ENCODE results near the gene RERG. TPM values are rescaled to one million over a fixed set of nuclear protein-coding genes. Genes with fewer than 3 reads are reported as not detected.

RERG gene
- total RNA-seq, 2 donors from 2014 or later: 0.42 to 1.4 TPM

- Mint-ChIP-seq H3K27ac (no peak overlapping the region), H3K4me1 (peaks cover 11% of the 10 kb centered on the region), H3K4me3 (no peak overlapping the region), H3K9me3 (no peaks in the 10 kb centered on the region), H3K27me3 (ENCODE audit: insufficient read depth) (no peaks in the 10 kb centered on the region), H3K36me3 (ENCODE audit: low read depth) (no peaks in the 10 kb centered on the region)
- Histone ChIP-seq H3K27me3 (ENCODE audit: control insufficient read depth, insufficient read depth, low read length, poor library complexity, severe bottlenecking) (no peaks in the 10 kb centered on the region), H3K9me3 (ENCODE audit: control insufficient read depth, low read length) (no peaks in the 10 kb centered on the region), H3K9ac (ENCODE audit: extremely low read depth, low read length, poor library complexity, severe bottlenecking) (no peak overlapping the region), H3K4me3 (ENCODE audit: low read length) (no peak overlapping the region), H3K4me1 (ENCODE audit: control insufficient read depth, insufficient read depth, low read length) (no peaks in the 10 kb centered on the region), H3K27ac (ENCODE audit: low read depth, low read length) (no peak overlapping the region), H3K36me3 (ENCODE audit: control insufficient read depth, insufficient read depth, low read length) (no peaks in the 10 kb centered on the region)
- no peak for DNase-seq
- TF ChIP-seq, protein P1, sequence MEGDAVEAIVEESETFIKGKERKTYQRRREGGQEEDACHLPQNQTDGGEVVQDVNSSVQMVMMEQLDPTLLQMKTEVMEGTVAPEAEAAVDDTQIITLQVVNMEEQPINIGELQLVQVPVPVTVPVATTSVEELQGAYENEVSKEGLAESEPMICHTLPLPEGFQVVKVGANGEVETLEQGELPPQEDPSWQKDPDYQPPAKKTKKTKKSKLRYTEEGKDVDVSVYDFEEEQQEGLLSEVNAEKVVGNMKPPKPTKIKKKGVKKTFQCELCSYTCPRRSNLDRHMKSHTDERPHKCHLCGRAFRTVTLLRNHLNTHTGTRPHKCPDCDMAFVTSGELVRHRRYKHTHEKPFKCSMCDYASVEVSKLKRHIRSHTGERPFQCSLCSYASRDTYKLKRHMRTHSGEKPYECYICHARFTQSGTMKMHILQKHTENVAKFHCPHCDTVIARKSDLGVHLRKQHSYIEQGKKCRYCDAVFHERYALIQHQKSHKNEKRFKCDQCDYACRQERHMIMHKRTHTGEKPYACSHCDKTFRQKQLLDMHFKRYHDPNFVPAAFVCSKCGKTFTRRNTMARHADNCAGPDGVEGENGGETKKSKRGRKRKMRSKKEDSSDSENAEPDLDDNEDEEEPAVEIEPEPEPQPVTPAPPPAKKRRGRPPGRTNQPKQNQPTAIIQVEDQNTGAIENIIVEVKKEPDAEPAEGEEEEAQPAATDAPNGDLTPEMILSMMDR (conservative IDR thresholded peaks at IDR 0.05): no peak
- WGBS, 2 experiments (ENCODE audit: insufficient coverage in 1 of 2, insufficient read length in 1 of 2): 82 to 87% methylated on average over 4 to 5 of the region's 6 CpGs
Observed at GRCh38 chr12:15194456-15195368, 26.5 kb downstream of the RERG start.

GRCh38 chr12:15193946-15194345, 27.3 kb downstream of the RERG start:
- no peak for DNase-seq
- H3K9ac ChIP-seq (ENCODE audit: extremely low read depth, low read length, poor library complexity, severe bottlenecking): no peak overlapping the region
- no peaks in the 10 kb centered on the region for H3K27me3 ChIP-seq (ENCODE audit: control insufficient read depth, insufficient read depth, low read length, poor library complexity, severe bottlenecking)
- Mint-ChIP-seq H3K9me3 (no peaks in the 10 kb centered on the region), H3K36me3 (ENCODE audit: low read depth) (no peaks in the 10 kb centered on the region), H3K4me1 (peaks cover 11% of the 10 kb centered on the region), H3K27ac (no peak overlapping the region), H3K27me3 (ENCODE audit: insufficient read depth) (no peaks in the 10 kb centered on the region), H3K4me3 (no peak overlapping the region)
- H3K27ac ChIP-seq (ENCODE audit: low read depth, low read length): no peak overlapping the region
- TF ChIP-seq, protein P1 (conservative IDR thresholded peaks at IDR 0.05): no peak
- H3K4me1 ChIP-seq (ENCODE audit: control insufficient read depth, insufficient read depth, low read length): no peaks in the 10 kb centered on the region
- no peaks in the 10 kb centered on the region for H3K9me3 ChIP-seq (ENCODE audit: control insufficient read depth, low read length)
- WGBS, 2 experiments (ENCODE audit: insufficient coverage in 1 of 2, insufficient read length in 1 of 2): 94 to 100% methylated on average over 2 to 3 of the region's 3 CpGs
- H3K4me3 ChIP-seq (ENCODE audit: low read length): no peak overlapping the region
- no peaks in the 10 kb centered on the region for H3K36me3 ChIP-seq (ENCODE audit: control insufficient read depth, insufficient read depth, low read length)

DNA sequence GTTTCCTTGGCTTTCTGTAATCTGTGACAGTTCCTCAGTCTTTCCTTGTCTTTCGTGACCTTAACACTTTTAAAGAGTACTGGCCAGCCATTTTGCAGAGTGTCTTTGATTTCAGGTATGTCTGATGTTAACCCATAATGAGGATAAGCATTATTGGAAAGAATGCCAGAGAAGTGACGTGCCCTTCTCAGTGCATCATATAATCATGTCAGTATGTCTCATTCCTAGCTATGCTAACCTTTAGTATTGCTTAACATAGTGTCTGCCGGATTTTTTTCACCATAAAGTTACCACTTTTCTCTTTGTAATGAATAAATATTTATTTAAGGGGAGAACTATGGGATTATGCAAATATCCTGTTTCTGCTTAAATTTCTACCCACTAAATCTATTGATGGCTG, 28.5 kb downstream of the RERG start:
- WGBS, 2 experiments (ENCODE audit: insufficient coverage in 1 of 2, insufficient read length in 1 of 2): 96% methylated on average over 2 of the region's 3 CpGs; no CpG with 5 or more reads in 1 of the 2 experiments
- no peaks in the 10 kb centered on the region for H3K4me1 ChIP-seq (ENCODE audit: control insufficient read depth, insufficient read depth, low read length)

More for the DNA sequence above, 28.5 kb downstream of the RERG start:
- Histone ChIP-seq H3K4me3 (ENCODE audit: low read length) (no peak overlapping the region), H3K36me3 (ENCODE audit: control insufficient read depth, insufficient read depth, low read length) (no peaks in the 10 kb centered on the region), H3K9ac (ENCODE audit: extremely low read depth, low read length, poor library complexity, severe bottlenecking) (no peak overlapping the region), H3K27me3 (ENCODE audit: control insufficient read depth, insufficient read depth, low read length, poor library complexity, severe bottlenecking) (no peaks in the 10 kb centered on the region), H3K9me3 (ENCODE audit: control insufficient read depth, low read length) (no peaks in the 10 kb centered on the region), H3K27ac (ENCODE audit: low read depth, low read length) (no peak overlapping the region)
- Mint-ChIP-seq H3K9me3 (no peaks in the 10 kb centered on the region), H3K36me3 (ENCODE audit: low read depth) (no peaks in the 10 kb centered on the region), H3K4me1 (peaks cover 11% of the 10 kb centered on the region), H3K27ac (no peak overlapping the region), H3K27me3 (ENCODE audit: insufficient read depth) (no peaks in the 10 kb centered on the region), H3K4me3 (no peak overlapping the region)
- TF ChIP-seq, protein P1 (conservative IDR thresholded peaks at IDR 0.05): no peak
- DNase-seq: no peak
